Measurements from ENCODE around the gene TP63.

The TP63 gene

GRCh38 chr3:189826566-189826965 is 195.4 kb downstream of the TP63 start:
- TF ChIP-seq POLR2A (IDR thresholded peaks at IDR 0.05; ENCODE audit: low read depth, low read length) = no peak
- FAIRE-seq (peak; percentile 60), DNase-seq (ENCODE audit: insufficient read length, low spot score) (no peak)

- no peak for TF ChIP-seq POLR2A (IDR thresholded peaks at IDR 0.05; ENCODE audit: low read depth, low read length)
- FAIRE-seq (no peak), DNase-seq (ENCODE audit: insufficient read length, low spot score) (no peak)
These were observed 195.9 kb downstream of the TP63 start for GRCh38 chr3:189827108-189827507.

GRCh38 chr3:189830401-189830800 is 199.2 kb downstream of the TP63 start:
- no peak for FAIRE-seq
- TF ChIP-seq POLR2A (IDR thresholded peaks at IDR 0.05; ENCODE audit: low read depth, low read length) = no peak

GRCh38 chr3:189833266-189833665 is 202.1 kb downstream of the TP63 start:
- FAIRE-seq (peak; percentile 23), DNase-seq (ENCODE audit: insufficient read length, low spot score) (no peak)
- TF ChIP-seq POLR2A (IDR thresholded peaks at IDR 0.05; ENCODE audit: low read depth, low read length) = no peak

More at GRCh38 chr3:189830401-189830800, 199.2 kb downstream of the TP63 start:
- no peak for DNase-seq (ENCODE audit: insufficient read length, low spot score)

- TF ChIP-seq POLR2A (IDR thresholded peaks at IDR 0.05; ENCODE audit: low read depth, low read length) = no peak
- FAIRE-seq = no peak
- no peak for DNase-seq (ENCODE audit: insufficient read length, low spot score)
These were observed 202.8 kb downstream of the TP63 start for GRCh38 chr3:189833996-189834395.

GRCh38 chr3:189834462-189834861 is 203.3 kb downstream of the TP63 start:
- TF ChIP-seq POLR2A (IDR thresholded peaks at IDR 0.05; ENCODE audit: low read depth, low read length) = no peak
- DNase-seq (ENCODE audit: insufficient read length, low spot score) (no peak), FAIRE-seq (peak; percentile 11)

- TF ChIP-seq POLR2A (IDR thresholded peaks at IDR 0.05; ENCODE audit: low read depth, low read length) = no peak
- FAIRE-seq (peak; percentile 52), DNase-seq (ENCODE audit: insufficient read length, low spot score) (no peak)
These were observed 205.6 kb downstream of the TP63 start for GRCh38 chr3:189836795-189837194.

GRCh38 chr3:189838291-189838690 is 207.1 kb downstream of the TP63 start:
- FAIRE-seq (no peak), DNase-seq (ENCODE audit: insufficient read length, low spot score) (no peak)
- TF ChIP-seq POLR2A (IDR thresholded peaks at IDR 0.05; ENCODE audit: low read depth, low read length) = no peak

- peak; percentile 99 for FAIRE-seq
- DNase-seq (ENCODE audit: insufficient read length, low spot score) = peak; percentile 26
- TF ChIP-seq POLR2A (IDR thresholded peaks at IDR 0.05; ENCODE audit: low read depth, low read length) = no peak
These were observed 208.4 kb downstream of the TP63 start for GRCh38 chr3:189839576-189839975.

GRCh38 chr3:189841473-189842205 is 210.4 kb downstream of the TP63 start:
- peak; percentile 98 for FAIRE-seq
- TF ChIP-seq POLR2A (IDR thresholded peaks at IDR 0.05; ENCODE audit: low read depth, low read length) = no peak

GRCh38 chr3:189842681-189843602 is 211.8 kb downstream of the TP63 start:
- no peak for DNase-seq (ENCODE audit: insufficient read length, low spot score)
- TF ChIP-seq POLR2A (IDR thresholded peaks at IDR 0.05; ENCODE audit: low read depth, low read length) = no peak
- no peak for FAIRE-seq

More at GRCh38 chr3:189841473-189842205, 210.4 kb downstream of the TP63 start:
- DNase-seq (ENCODE audit: insufficient read length, low spot score) = peak; percentile 23

GRCh38 chr3:189845069-189845468 is 213.9 kb downstream of the TP63 start:
- FAIRE-seq (no peak), DNase-seq (ENCODE audit: insufficient read length, low spot score) (no peak)
- TF ChIP-seq POLR2A (IDR thresholded peaks at IDR 0.05; ENCODE audit: low read depth, low read length) = no peak

- FAIRE-seq = peak; percentile 11
- DNase-seq (ENCODE audit: insufficient read length, low spot score) = no peak
- no peak for TF ChIP-seq POLR2A (IDR thresholded peaks at IDR 0.05; ENCODE audit: low read depth, low read length)
These were observed 217.3 kb downstream of the TP63 start for GRCh38 chr3:189848395-189849040.

GRCh38 chr3:189849262-189849661 is 218.1 kb downstream of the TP63 start:
- DNase-seq (ENCODE audit: insufficient read length, low spot score) (no peak), FAIRE-seq (no peak)
- TF ChIP-seq POLR2A (IDR thresholded peaks at IDR 0.05; ENCODE audit: low read depth, low read length) = no peak

Measured in H54 (cell line).